Stimulated activated CD4-positive, alpha-beta T cell treated with anti-CD3 and anti-CD28 coated beads, Interleukin-2, amount 100 ng/mL, for 48 hours (primary cell): ENCODE measurements around the gene PDCD4.
A peak's percentile ranks its signal among the peaks of the same experiment; 100 is the strongest.
"Not testable (repeated sequence)": the region's sequence is repeated elsewhere in the genome, so short reads cannot be mapped to it uniquely, and the experiment has no call there.

Source experiments
- DNase-seq, 2 donors: peaks; one replicate each; pipeline ENCODE4 v3.0.0-alpha.2; 2020

PDCD4 gene

GRCh38 chr10:110862961-110863360, 8.8 kb upstream of the PDCD4 start:
- no peak for DNase-seq

- no peak for DNase-seq
Observed at GRCh38 chr10:110863361-110863760, 8.4 kb upstream of the PDCD4 start.

GRCh38 chr10:110863956-110864355, 7.8 kb upstream of the PDCD4 start:
- no peak for DNase-seq

GRCh38 chr10:110864662-110865140, 7.0 kb upstream of the PDCD4 start:
- DNase-seq: no peak

- no peak for DNase-seq
Observed at GRCh38 chr10:110865186-110865808, 6.4 kb upstream of the PDCD4 start.

GRCh38 chr10:110865809-110866482, 5.8 kb upstream of the PDCD4 start:
- DNase-seq: no peak

GRCh38 chr10:110867011-110867806, 4.5 kb upstream of the PDCD4 start:
- DNase-seq: not testable (repeated sequence)

GRCh38 chr10:110867807-110868465, 3.8 kb upstream of the PDCD4 start:
- no peak for DNase-seq

- DNase-seq: no peak
Observed at GRCh38 chr10:110868981-110869380, 2.7 kb upstream of the PDCD4 start.

GRCh38 chr10:110870823-110871297, 868 bp upstream of the PDCD4 start:
- DNase-seq: no peak

GRCh38 chr10:110872145-110872983, 636 bp downstream of the PDCD4 start:
- DNase-seq: peak; percentile 60 to 62

GRCh38 chr10:110872984-110873923, 1.5 kb downstream of the PDCD4 start:
- no peak for DNase-seq

GRCh38 chr10:110873951-110874350, 2.2 kb downstream of the PDCD4 start:
- DNase-seq: no peak

GRCh38 chr10:110876000-110876399, 4.3 kb downstream of the PDCD4 start:
- DNase-seq: no peak

GRCh38 chr10:110876788-110877187, 5.1 kb downstream of the PDCD4 start:
- no peak for DNase-seq

- no peak for DNase-seq
Observed at GRCh38 chr10:110880012-110880411, 8.3 kb downstream of the PDCD4 start.

- DNase-seq: no peak
Observed at GRCh38 chr10:110881247-110881646, 9.5 kb downstream of the PDCD4 start.

GRCh38 chr10:110881905-110882304, 10.2 kb downstream of the PDCD4 start:
- DNase-seq: no peak

- no peak for DNase-seq
Observed at GRCh38 chr10:110883924-110884323, 12.2 kb downstream of the PDCD4 start.

- DNase-seq: no peak
Observed at GRCh38 chr10:110885932-110886674, 14.4 kb downstream of the PDCD4 start.
